ENCODE results near the gene RAB28. TPM values are rescaled to one million over a fixed set of nuclear protein-coding genes. Genes with fewer than 3 reads are reported as not detected.

RAB28 gene
- total RNA-seq, 1 donor from 2014 or later: 19.3 TPM

DNA sequence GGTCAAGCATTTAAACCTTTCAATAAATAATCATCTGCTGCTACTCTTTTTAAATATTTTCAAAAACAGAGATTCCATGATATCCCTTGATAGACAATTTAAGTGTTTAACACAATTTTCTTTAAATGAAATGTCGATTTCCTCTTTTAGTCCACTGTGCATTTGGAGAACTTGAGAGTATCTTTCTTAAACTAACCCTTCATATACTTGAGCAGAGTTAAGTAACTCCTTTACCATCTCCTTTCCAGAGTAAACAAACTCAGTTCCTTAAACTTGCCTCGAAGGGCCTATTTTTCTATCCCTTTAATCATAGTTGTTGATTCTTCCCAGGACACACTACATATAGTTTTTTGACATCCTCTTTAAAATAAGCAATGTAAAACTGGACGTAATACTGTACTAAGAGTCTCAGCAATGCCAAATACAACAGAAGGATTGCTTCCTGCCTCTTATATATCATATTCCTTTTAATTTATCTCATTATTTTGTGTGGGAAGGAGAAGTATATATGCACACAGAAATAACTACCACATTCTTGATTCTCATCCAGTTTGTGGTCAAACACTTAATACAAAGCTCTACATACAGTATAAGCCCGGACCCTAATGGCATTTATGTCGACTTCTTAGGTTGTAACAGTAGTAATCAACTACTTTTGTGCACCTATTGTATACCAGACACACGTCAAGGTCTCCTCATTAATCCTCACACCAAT lies 22.8 kb downstream of the RAB28 start:
- no peaks in the 10 kb centered on the region for H3K9me3 Mint-ChIP-seq
- no peaks in the 10 kb centered on the region for H3K27me3 Mint-ChIP-seq (ENCODE audit: insufficient read depth)
- peaks cover 15% of the 10 kb centered on the region for H3K4me1 Mint-ChIP-seq (ENCODE audit: low read depth)
- no peak for DNase-seq (ENCODE audit: low spot score)
- no peak overlapping the region for H3K27ac Mint-ChIP-seq
- no peak overlapping the region for H3K4me3 Mint-ChIP-seq
- intact Hi-C loops (cut with micrococcal nuclease): no loop called here
- peaks cover 18% of the 10 kb centered on the region for H3K36me3 Mint-ChIP-seq (ENCODE audit: low read depth)

DNA sequence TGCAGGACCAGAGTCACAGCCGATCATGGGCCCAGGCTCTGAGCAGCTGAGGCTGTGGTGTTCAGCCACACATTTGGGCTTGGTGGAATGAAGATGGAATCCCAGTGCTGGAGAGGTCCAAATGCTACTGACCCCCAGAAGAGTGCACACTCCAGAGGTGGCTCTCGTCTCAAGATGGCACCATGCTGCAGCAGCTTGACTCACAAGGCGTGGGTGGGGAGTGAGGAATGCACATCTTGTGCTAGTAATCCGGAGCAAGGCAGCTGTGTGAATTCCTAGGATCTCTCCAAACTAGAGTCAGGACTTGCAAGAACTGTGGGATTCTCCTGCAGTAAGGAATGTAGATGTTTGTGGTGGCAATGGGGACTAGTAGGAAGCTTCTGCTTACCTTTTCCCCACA lies 28.7 kb downstream of the RAB28 start:
- Mint-ChIP-seq H3K9me3 (peaks cover 19% of the 10 kb centered on the region), H3K4me1 (ENCODE audit: low read depth) (peaks cover 18% of the 10 kb centered on the region), H3K27ac (no peak overlapping the region), H3K36me3 (ENCODE audit: low read depth) (peaks cover 31% of the 10 kb centered on the region), H3K27me3 (ENCODE audit: insufficient read depth) (no peaks in the 10 kb centered on the region), H3K4me3 (no peak overlapping the region)
- no peak for DNase-seq (ENCODE audit: low spot score)
- intact Hi-C loops (cut with micrococcal nuclease): no loop called here

DNA sequence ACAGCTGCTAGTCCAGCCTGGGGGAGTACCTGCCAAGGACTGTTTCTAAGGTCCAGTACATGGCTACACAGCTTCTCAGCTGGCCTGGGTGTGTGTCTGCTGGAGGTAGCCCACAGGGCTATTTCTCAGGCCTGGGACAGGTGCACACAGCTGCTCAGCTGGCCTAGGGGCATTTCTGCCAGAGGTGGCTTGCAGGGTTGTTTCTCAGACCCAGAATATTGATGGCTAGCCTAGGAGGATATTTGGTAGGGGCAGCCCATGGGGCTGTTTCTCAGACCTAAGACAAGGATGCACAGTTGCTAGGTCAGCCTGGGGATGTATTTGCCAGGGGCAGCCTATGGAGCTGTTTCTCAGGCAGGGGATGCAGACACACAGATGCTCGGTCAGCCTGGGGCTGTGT lies 29.4 kb downstream of the RAB28 start:
- intact Hi-C loops (cut with micrococcal nuclease): no loop called here
- Mint-ChIP-seq H3K4me1 (ENCODE audit: low read depth) (peaks cover 18% of the 10 kb centered on the region), H3K27me3 (ENCODE audit: insufficient read depth) (no peaks in the 10 kb centered on the region), H3K27ac (no peak overlapping the region), H3K9me3 (peaks cover 19% of the 10 kb centered on the region), H3K36me3 (ENCODE audit: low read depth) (peaks cover 31% of the 10 kb centered on the region), H3K4me3 (no peak overlapping the region)
- DNase-seq (ENCODE audit: low spot score): no peak

DNA sequence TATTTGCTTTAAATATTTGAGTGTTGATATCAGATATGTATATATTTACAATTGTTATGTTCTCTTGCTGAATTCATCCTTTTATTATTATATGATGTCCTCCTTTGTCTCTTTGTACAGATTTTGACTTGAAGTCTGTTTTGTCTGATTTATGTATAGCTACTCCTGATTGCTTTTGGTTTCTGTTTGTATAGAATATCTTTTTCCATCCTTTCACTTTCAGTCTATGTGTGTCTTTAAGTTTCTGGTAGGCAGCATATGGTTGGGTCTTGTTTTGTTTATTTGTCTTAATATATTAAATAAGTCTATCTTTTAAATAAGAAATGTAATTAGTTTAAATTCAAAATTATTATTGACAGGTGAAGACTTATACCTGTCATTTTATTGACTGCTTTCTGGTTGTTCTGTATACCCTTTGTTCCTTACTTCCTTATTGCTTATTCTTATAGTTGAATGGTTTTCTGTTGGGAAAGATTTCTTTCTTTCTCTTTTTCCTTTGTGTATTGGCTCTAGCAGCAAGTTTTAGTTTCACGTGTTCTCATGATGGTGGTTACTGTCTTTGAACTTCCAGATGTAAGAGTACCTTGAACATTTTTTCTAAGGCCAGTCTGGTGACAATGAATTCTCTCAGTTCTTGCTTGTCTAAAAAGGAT lies 31.1 kb downstream of the RAB28 start:
- Mint-ChIP-seq H3K36me3 (ENCODE audit: low read depth) (peaks cover 24% of the 10 kb centered on the region), H3K4me3 (no peak overlapping the region), H3K27ac (peak overlapping the region; percentile 80), H3K27me3 (ENCODE audit: insufficient read depth) (no peaks in the 10 kb centered on the region), H3K4me1 (ENCODE audit: low read depth) (peaks cover 18% of the 10 kb centered on the region), H3K9me3 (peaks cover 19% of the 10 kb centered on the region)
- DNase-seq (ENCODE audit: low spot score): no peak
- intact Hi-C loops (cut with micrococcal nuclease): loop anchor here (1.0 kb wide), 1 partner anchor 31 kb away; the partner anchor contains the start of gene RAB28

GRCh38 chr4:13449590-13449989 lies 34.5 kb downstream of the RAB28 start:
- Mint-ChIP-seq H3K36me3 (ENCODE audit: low read depth) (peaks cover 15% of the 10 kb centered on the region), H3K4me3 (no peak overlapping the region), H3K27me3 (ENCODE audit: insufficient read depth) (no peaks in the 10 kb centered on the region)

DNA sequence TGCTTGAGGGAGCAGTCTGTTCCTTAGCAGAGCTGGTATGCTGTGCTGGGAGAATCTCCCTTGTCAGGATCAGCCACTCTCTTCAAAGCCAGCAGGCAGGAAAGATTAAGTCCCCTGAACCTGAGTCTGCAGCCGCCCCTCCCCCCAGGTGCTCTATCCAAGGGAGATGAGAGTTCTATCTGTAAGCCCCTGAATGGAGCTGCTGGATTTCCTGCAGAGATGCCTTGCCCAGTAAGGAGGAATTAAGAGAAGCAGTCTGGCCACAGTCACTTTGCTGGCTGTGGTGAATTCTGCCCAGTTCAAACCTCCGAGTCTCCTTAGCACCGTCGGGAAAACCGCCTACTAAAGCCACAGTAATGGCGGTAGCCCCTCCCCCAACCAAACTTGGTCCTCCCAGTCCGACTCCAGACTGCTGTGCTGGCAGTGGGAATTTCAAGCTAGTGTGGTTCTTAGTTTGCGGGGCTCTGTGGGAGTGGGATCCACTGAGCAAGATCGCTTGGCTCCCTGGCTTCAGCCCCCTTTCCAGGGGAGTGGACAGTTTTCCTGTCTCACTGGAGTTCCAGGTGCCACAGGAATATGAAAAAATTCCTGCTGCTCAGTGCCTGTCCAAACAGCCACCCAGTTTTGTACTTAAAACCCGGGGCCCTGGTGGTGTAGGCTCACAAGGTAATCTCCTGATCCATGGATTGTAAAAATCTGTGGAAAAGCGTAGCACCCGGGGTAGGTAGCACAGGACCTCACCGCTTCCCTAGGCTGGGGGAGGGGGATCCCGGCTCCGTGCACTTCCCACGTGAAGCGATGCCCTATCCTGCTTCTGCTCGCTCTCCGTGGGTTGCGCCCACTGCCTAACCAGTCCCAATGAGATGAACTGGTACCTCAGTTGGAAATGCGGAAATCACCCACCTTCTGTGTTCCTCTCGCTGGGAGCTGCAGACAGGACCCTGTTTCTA lies 38.0 kb downstream of the RAB28 start:
- no peak overlapping the region for H3K4me3 Mint-ChIP-seq
- peaks cover 6% of the 10 kb centered on the region for H3K36me3 Mint-ChIP-seq (ENCODE audit: low read depth)
- no peaks in the 10 kb centered on the region for H3K4me1 Mint-ChIP-seq (ENCODE audit: low read depth)
- H3K27ac Mint-ChIP-seq: no peak overlapping the region
- intact Hi-C loops (cut with micrococcal nuclease): no loop called here
- H3K27me3 Mint-ChIP-seq (ENCODE audit: insufficient read depth): no peaks in the 10 kb centered on the region
- H3K9me3 Mint-ChIP-seq: no peaks in the 10 kb centered on the region
- no peak for DNase-seq (ENCODE audit: low spot score)

More at GRCh38 chr4:13449590-13449989, 34.5 kb downstream of the RAB28 start:
- DNase-seq (ENCODE audit: low spot score): no peak
- H3K4me1 Mint-ChIP-seq (ENCODE audit: low read depth): peaks cover 18% of the 10 kb centered on the region
- H3K27ac Mint-ChIP-seq: no peak overlapping the region
- intact Hi-C loops (cut with micrococcal nuclease): no loop called here
- peaks cover 14% of the 10 kb centered on the region for H3K9me3 Mint-ChIP-seq

DNA sequence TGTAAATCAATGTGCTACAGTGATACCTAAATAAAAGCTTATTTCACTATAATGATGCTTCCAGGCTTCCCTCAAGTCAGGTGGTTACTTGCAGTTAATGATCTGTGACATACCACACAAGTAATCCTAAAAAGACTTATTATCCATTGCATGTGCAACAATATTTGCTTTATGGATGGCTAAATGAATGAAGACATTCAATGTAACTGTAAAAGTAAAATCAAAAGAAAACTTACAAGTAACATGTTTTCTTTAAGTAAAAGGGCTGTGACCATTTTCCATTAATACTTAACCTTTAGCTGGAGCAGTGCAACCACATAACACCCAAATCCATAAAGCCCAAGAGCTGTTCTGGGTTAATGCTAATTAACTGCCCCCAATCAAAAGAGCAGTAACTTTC lies 42.6 kb downstream of the RAB28 start:
- Mint-ChIP-seq H3K4me3 (no peak overlapping the region), H3K36me3 (ENCODE audit: low read depth) (peaks cover 2% of the 10 kb centered on the region), H3K27me3 (ENCODE audit: insufficient read depth) (no peaks in the 10 kb centered on the region), H3K27ac (no peak overlapping the region), H3K9me3 (peaks cover 3% of the 10 kb centered on the region), H3K4me1 (ENCODE audit: low read depth) (peaks cover 8% of the 10 kb centered on the region)
- intact Hi-C loops (cut with micrococcal nuclease): no loop called here
- DNase-seq (ENCODE audit: low spot score): no peak

- no peak for DNase-seq (ENCODE audit: low spot score)
- intact Hi-C loops (cut with micrococcal nuclease): no loop called here
- peaks cover 25% of the 10 kb centered on the region for H3K4me1 Mint-ChIP-seq (ENCODE audit: low read depth)
- peaks cover 4% of the 10 kb centered on the region for H3K36me3 Mint-ChIP-seq (ENCODE audit: low read depth)
- no peaks in the 10 kb centered on the region for H3K27me3 Mint-ChIP-seq (ENCODE audit: insufficient read depth)
- H3K27ac Mint-ChIP-seq: no peak overlapping the region
- peaks cover 10% of the 10 kb centered on the region for H3K9me3 Mint-ChIP-seq
- H3K4me3 Mint-ChIP-seq: no peak overlapping the region
Observed at GRCh38 chr4:13436962-13437361, 47.2 kb downstream of the RAB28 start.

- Mint-ChIP-seq H3K27me3 (ENCODE audit: insufficient read depth) (no peaks in the 10 kb centered on the region), H3K36me3 (ENCODE audit: low read depth) (peaks cover 2% of the 10 kb centered on the region), H3K4me3 (no peak overlapping the region), H3K9me3 (peaks cover 10% of the 10 kb centered on the region), H3K4me1 (ENCODE audit: low read depth) (peaks cover 25% of the 10 kb centered on the region), H3K27ac (no peak overlapping the region)
- no peak for DNase-seq (ENCODE audit: low spot score)
- intact Hi-C loops (cut with micrococcal nuclease): no loop called here
Observed at GRCh38 chr4:13432453-13432852, 51.7 kb downstream of the RAB28 start.

DNA sequence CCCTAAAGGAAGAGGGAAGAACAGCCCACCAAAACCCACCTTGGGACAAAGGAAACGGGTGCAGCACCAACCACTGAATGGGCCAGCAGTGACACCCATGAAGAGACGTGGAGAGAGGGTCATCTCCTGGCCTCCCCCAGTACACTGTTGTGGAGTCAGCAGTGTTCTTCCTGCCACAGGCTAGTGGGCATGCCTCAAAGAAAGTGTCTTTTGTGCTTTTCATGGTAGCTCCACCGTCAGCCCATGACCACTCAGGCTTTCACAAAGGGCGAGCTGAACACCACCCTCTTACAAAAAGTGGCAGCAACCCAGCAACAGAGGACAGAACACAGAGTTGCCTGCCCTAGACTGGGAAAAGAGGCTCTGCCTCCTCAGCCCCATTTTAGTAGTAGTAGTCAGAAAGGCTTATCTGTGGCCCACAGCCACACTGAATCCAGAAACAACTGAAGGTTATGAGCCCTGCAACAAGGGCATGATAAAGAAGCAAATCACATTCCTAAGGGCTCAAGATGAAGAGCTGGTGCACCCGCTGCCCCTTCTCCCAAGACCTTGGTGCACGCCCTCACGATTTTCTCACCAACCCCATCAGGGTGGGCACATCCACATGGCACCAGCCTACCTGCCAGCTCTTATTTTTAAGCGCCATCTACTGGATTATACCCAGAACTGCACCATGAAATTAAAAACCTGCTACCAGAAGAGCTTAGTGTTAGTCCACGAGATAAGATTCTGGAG lies 53.1 kb downstream of the RAB28 start:
- Mint-ChIP-seq H3K4me1 (ENCODE audit: low read depth) (peaks cover 11% of the 10 kb centered on the region), H3K27me3 (ENCODE audit: insufficient read depth) (no peaks in the 10 kb centered on the region), H3K36me3 (ENCODE audit: low read depth) (peaks cover under 1% of the 10 kb centered on the region), H3K27ac (no peak overlapping the region), H3K9me3 (peaks cover 1% of the 10 kb centered on the region), H3K4me3 (no peak overlapping the region)
- DNase-seq (ENCODE audit: low spot score): no peak
- intact Hi-C loops (cut with micrococcal nuclease): no loop called here

- H3K9me3 Mint-ChIP-seq: peaks cover 3% of the 10 kb centered on the region
- H3K4me3 Mint-ChIP-seq: no peak overlapping the region
- H3K27ac Mint-ChIP-seq: no peak overlapping the region
- H3K4me1 Mint-ChIP-seq (ENCODE audit: low read depth): no peaks in the 10 kb centered on the region
- H3K27me3 Mint-ChIP-seq (ENCODE audit: insufficient read depth): no peaks in the 10 kb centered on the region
- intact Hi-C loops (cut with micrococcal nuclease): no loop called here
- H3K36me3 Mint-ChIP-seq (ENCODE audit: low read depth): peaks cover 8% of the 10 kb centered on the region
- no peak for DNase-seq (ENCODE audit: low spot score)
Observed at GRCh38 chr4:13427599-13428325, 56.4 kb downstream of the RAB28 start.

All from activated T-helper 1 cell treated with anti-CD3 and anti-CD28 coated beads, Interleukin-12 subunit alpha, Interleukin-12 subunit beta, Interleukin-2, Interleukin-4 antibody, amounts not matched to agents 30 ng/mL and 10 ng/mL and 1 ng/mL, durations not matched to agents 14 hours and 24 hours and 36 hours (primary cell).